Measurements from ENCODE around the gene RBBP6.

DNA sequence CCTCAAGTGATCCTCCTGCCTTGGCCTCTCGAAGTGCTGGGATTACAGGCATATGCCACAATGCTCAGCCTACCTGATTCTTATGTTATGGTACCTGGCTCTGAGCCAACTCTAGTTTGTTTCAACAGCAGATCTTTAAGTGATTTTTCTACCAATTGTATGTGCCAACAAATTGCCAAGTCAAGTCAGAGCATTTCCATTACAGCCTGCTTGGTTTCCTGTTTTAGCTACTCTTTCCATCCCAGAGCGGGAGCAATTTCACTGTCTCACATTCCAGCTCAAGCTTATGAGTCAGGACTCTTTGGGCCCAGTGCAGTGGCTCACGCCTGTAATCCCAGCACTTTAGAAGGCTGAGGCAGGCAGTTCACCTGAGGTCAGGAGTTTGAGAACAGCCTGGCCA is 30.8 kb upstream of the RBBP6 start:
- TF ChIP-seq, protein P1, sequence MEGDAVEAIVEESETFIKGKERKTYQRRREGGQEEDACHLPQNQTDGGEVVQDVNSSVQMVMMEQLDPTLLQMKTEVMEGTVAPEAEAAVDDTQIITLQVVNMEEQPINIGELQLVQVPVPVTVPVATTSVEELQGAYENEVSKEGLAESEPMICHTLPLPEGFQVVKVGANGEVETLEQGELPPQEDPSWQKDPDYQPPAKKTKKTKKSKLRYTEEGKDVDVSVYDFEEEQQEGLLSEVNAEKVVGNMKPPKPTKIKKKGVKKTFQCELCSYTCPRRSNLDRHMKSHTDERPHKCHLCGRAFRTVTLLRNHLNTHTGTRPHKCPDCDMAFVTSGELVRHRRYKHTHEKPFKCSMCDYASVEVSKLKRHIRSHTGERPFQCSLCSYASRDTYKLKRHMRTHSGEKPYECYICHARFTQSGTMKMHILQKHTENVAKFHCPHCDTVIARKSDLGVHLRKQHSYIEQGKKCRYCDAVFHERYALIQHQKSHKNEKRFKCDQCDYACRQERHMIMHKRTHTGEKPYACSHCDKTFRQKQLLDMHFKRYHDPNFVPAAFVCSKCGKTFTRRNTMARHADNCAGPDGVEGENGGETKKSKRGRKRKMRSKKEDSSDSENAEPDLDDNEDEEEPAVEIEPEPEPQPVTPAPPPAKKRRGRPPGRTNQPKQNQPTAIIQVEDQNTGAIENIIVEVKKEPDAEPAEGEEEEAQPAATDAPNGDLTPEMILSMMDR (IDR thresholded peaks at IDR 0.05): no peak
- no peak for TF ChIP-seq POLR2A (IDR thresholded peaks at IDR 0.05)
